ENCODE results near the gene MRC1.

The MRC1 gene

GRCh38 chr10:17808971-17809841, at the start of gene MRC1:
MRC1 (plus strand) TSS chr10:17809348; CDS start chr10:17809466, 118 bp downstream.
- no peak for TF ChIP-seq CTCF (IDR thresholded peaks at IDR 0.05; ENCODE audit: low read depth, low read length, missing control alignments)
- H3K4me3 ChIP-seq (ENCODE audit: low read depth, low read length), result no peak within 1 kb of the TSS
- no peaks in the 10 kb centered on the region for H3K27me3 ChIP-seq (replicated peaks)

GRCh38 chr10:17764142-17764541, 45.0 kb upstream of the MRC1 start:
- H3K36me3 ChIP-seq (replicated peaks), result no peaks in the 10 kb centered on the region
- no peak for DNase-seq
- H3K27ac ChIP-seq, result no peak overlapping the region
- TF ChIP-seq CTCF (IDR thresholded peaks at IDR 0.05; ENCODE audit: low read depth, low read length, missing control alignments), result no peak
- in situ Hi-C loops (cut with HindIII; ENCODE audit: low pct_ligation_motif_present, low sequenced_read_pairs), result no loop called here
- H3K4me3 ChIP-seq (ENCODE audit: low read depth, low read length), result no peak overlapping the region
- H3K27me3 ChIP-seq (replicated peaks), result no peaks in the 10 kb centered on the region

More at GRCh38 chr10:17808971-17809841, at the start of gene MRC1:
- Histone ChIP-seq H3K27ac (no peak within 1 kb of the TSS), H3K36me3 (replicated peaks) (no peaks in the 10 kb centered on the region)
- in situ Hi-C loops (cut with HindIII; ENCODE audit: low pct_ligation_motif_present, low sequenced_read_pairs), result no loop called here
- no peak for DNase-seq

GRCh38 chr10:17765602-17766001, 43.5 kb upstream of the MRC1 start:
- Histone ChIP-seq H3K4me3 (ENCODE audit: low read depth, low read length) (no peak overlapping the region), H3K36me3 (replicated peaks) (no peaks in the 10 kb centered on the region), H3K27ac (no peak overlapping the region), H3K27me3 (replicated peaks) (no peaks in the 10 kb centered on the region)
- in situ Hi-C loops (cut with HindIII; ENCODE audit: low pct_ligation_motif_present, low sequenced_read_pairs), result no loop called here
- no peak for TF ChIP-seq CTCF (IDR thresholded peaks at IDR 0.05; ENCODE audit: low read depth, low read length, missing control alignments)
- DNase-seq, result no peak

- no peak for DNase-seq
- no peak for TF ChIP-seq CTCF (IDR thresholded peaks at IDR 0.05; ENCODE audit: low read depth, low read length, missing control alignments)
Observed at GRCh38 chr10:17766731-17767130, 42.4 kb upstream of the MRC1 start.

GRCh38 chr10:17768496-17768895, 40.7 kb upstream of the MRC1 start:
- no peak overlapping the region for H3K4me3 ChIP-seq (ENCODE audit: low read depth, low read length)
- H3K36me3 ChIP-seq (replicated peaks), result no peaks in the 10 kb centered on the region
- no peak for TF ChIP-seq CTCF (IDR thresholded peaks at IDR 0.05; ENCODE audit: low read depth, low read length, missing control alignments)
- no peaks in the 10 kb centered on the region for H3K27me3 ChIP-seq (replicated peaks)
- in situ Hi-C loops (cut with HindIII; ENCODE audit: low pct_ligation_motif_present, low sequenced_read_pairs), result no loop called here
- no peak overlapping the region for H3K27ac ChIP-seq
- no peak for DNase-seq

More at GRCh38 chr10:17766731-17767130, 42.4 kb upstream of the MRC1 start:
- in situ Hi-C loops (cut with HindIII; ENCODE audit: low pct_ligation_motif_present, low sequenced_read_pairs), result no loop called here
- Histone ChIP-seq H3K27ac (no peak overlapping the region), H3K27me3 (replicated peaks) (no peaks in the 10 kb centered on the region), H3K36me3 (replicated peaks) (no peaks in the 10 kb centered on the region), H3K4me3 (ENCODE audit: low read depth, low read length) (no peak overlapping the region)
